ENCODE measurements around the gene FGD2. TPM values are rescaled to one million over a fixed set of nuclear protein-coding genes. Genes with fewer than 3 reads are reported as not detected.

Gene FGD2
- total and polyA plus RNA-seq, 2 donors (not counting 1 experiment from before 2014, with no cell fraction given) = 352 to 682 TPM

- POLR2A ChIA-PET = interaction anchor here (0.7 to 1.3 kb wide), 2 partner anchors 41 to 207 kb away, joined by 3 to 5 read pairs; partner anchors contain the start of gene PIM1
- H3K4me1 ChIP-seq (ENCODE audit: control insufficient read depth in 2 of 2, insufficient read depth in 2 of 2, low read length in 2 of 2) = peaks cover 22 to 30% of the 10 kb centered on the region in 2 donors
- peaks cover 0 to 10% of the 10 kb centered on the region in 2 experiments for H3K36me3 ChIP-seq (replicated peaks in 1 of 2; ENCODE audit: control extremely low read depth in 1 of 2, control insufficient read depth in 1 of 2, extremely low read depth in 1 of 2, insufficient read depth in 2 of 2, low read length in 1 of 2)
- TF ChIP-seq EZH2 (IDR thresholded peaks at IDR 0.05; ENCODE audit: borderline replicate concordance, insufficient read depth, low read depth, low read length, poor library complexity, severe bottlenecking) (no peak), CTCF (IDR thresholded peaks at IDR 0.05) (no peak)
- CTCF ChIA-PET = interaction anchor here (0.5 to 2.4 kb wide), 5 partner anchors 15 to 1567 kb away, joined by 3 to 14 read pairs (median 5); partner anchors contain the start of gene C6orf89
- H3K9me3 ChIP-seq (ENCODE audit: control extremely low read depth in 1 of 3, control insufficient read depth in 2 of 3, insufficient read depth in 1 of 3, low read length in 2 of 3) = no peaks in the 10 kb centered on the region
- peak; percentile 75 for ATAC-seq (ENCODE audit: low read depth)
- DNase-seq = peak; percentile 89
- H3K27me3 Mint-ChIP-seq = no peaks in the 10 kb centered on the region
- no peaks in the 10 kb centered on the region for H3K9me3 Mint-ChIP-seq (ENCODE audit: insufficient read depth)
- H3K9ac ChIP-seq (ENCODE audit: low read length) = no peak overlapping the region
- H3K27ac ChIP-seq (ENCODE audit: low read length in 2 of 2) = peak overlapping the region; percentile 58 to 61
- H3K27ac Mint-ChIP-seq = peak overlapping the region; percentile 92
- intact Hi-C loops (cut with micrococcal nuclease) = loop anchor here (1.0 to 2.0 kb wide), 2 partner anchors 44 to 78 kb away; partner anchors contain the start of gene C6orf89
- H2AFZ ChIP-seq (ENCODE audit: insufficient read depth, low read depth, low read length, poor library complexity, severe bottlenecking) = peak overlapping the region; percentile 64
- peak overlapping the region; percentile 67 for H3K4me2 ChIP-seq (replicated peaks; ENCODE audit: low read depth, low read length, poor library complexity, severe bottlenecking)
- no peaks in the 10 kb centered on the region for H4K20me1 ChIP-seq (ENCODE audit: control insufficient read depth, insufficient read depth, low read length, poor library complexity, severe bottlenecking)
- WGBS (ENCODE audit: insufficient coverage) = 20% methylated on average over 12 of the region's 12 CpGs
- peak overlapping the region in 4 of 5 experiments; percentile 10 to 25 (median 20) for H3K4me3 ChIP-seq (ENCODE audit: control extremely low read depth in 1 of 5, extremely low read depth in 1 of 5, insufficient read depth in 1 of 5, low read depth in 2 of 5, low read length in 4 of 5)
- peaks cover 35% of the 10 kb centered on the region for H3K4me1 Mint-ChIP-seq
- H3K4me3 Mint-ChIP-seq = peak overlapping the region; percentile 75
- no peaks in the 10 kb centered on the region for H3K79me2 ChIP-seq (ENCODE audit: control insufficient read depth, insufficient read depth, low read length)
- H3K27me3 ChIP-seq (replicated peaks in 1 of 4; ENCODE audit: control extremely low read depth in 1 of 4, control insufficient read depth in 3 of 4, insufficient read depth in 4 of 4, low read length in 3 of 4) = no peaks in the 10 kb centered on the region
Measured at GRCh38 chr6:36962874-36963273, 42.6 kb upstream of the FGD2 start.
